Progenitor cell of endocrine pancreas (in vitro differentiated cells): ENCODE data around the gene EPS15. TPM values are rescaled to one million over a fixed set of nuclear protein-coding genes. Genes with fewer than 3 reads are reported as not detected.
"Not testable (repeated sequence)": the region's sequence is repeated elsewhere in the genome, so short reads cannot be mapped to it uniquely, and the experiment has no call there.

ENCODE experiments used
- DNase-seq: peaks from one replicate; pipeline ENCODE4 v3.0.0; 2021; ENCODE audit warnings: low spot score; ENCODE audit not compliant: unreplicated experiment
- H3K27ac Mint-ChIP-seq: 2 replicates; pipeline ENCODE4 v1.8.0; 2021; ENCODE audit warnings: mild to moderate bottlenecking, moderate library complexity, mixed read lengths
- H3K27me3 Mint-ChIP-seq: 2 replicates; pipeline ENCODE4 v1.8.0; 2021; ENCODE audit warnings: mixed read lengths
- H3K36me3 Mint-ChIP-seq: 2 replicates; pipeline ENCODE4 v1.8.0; 2022; ENCODE audit warnings: mixed read lengths; ENCODE audit not compliant: insufficient read depth
- H3K4me1 Mint-ChIP-seq: 2 replicates; pipeline ENCODE4 v1.8.0; 2021; ENCODE audit warnings: low read depth, mixed read lengths
- H3K4me3 Mint-ChIP-seq: 2 replicates; pipeline ENCODE4 v1.8.0; 2021; ENCODE audit warnings: low read depth, mild to moderate bottlenecking, moderate library complexity, mixed read lengths
- H3K9me3 Mint-ChIP-seq: 2 replicates; pipeline ENCODE4 v1.8.0; 2021; ENCODE audit warnings: low read depth, mixed read lengths
- total RNA-seq: library from RNA; stranded (reverse); gene quantifications from 2 replicates; pipeline ENCODE4 v1.2.1, GENCODE V29; 2021
- TF ChIP-seq, protein P1 (sequence below): fragments of 200-600 bp; sonication (generic); IDR thresholded peaks from one replicate; pipeline ENCODE4 v1.5.0; 2021; ENCODE audit warnings: antibody characterized with exemption, mild to moderate bottlenecking; ENCODE audit not compliant: unreplicated experiment

Gene EPS15
- total RNA-seq, 1 donor from 2014 or later, result 63.8 TPM

DNA sequence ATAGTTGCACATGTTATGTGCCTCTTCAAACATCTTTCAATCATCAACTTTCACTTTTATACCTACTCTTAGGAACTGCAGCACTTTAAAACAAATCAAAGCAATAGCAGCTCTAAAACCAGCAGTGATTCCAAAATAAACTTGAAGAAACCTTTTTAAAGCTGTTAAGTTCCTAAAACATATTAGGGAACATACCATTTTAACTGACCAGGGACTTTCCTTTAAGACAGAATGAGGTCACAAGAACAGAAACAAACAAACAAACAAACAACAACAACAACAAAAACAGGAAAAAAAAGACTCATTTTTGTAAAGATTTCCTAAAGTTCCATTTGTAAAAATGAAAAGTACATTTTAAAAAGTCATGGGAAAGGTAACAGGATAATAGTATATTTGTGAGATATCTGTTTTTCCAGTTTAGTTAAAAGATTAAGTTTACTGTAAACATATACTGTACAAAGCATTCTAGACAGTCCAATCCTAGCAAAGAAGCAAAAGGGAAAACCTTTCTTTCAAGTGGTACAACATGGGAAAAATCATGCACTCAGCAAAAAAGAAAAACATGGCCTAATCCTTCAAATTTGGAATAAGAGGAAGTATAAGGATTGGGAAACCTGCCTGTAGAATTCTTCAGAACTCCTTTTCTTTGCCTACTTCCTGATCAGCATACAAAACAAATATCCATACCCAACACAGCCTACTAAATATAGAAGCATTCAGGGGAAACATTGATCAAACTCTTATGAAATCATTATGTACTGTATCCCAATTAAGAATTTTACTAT lies 45.5 kb downstream of the EPS15 start:
- TF ChIP-seq, protein P1, sequence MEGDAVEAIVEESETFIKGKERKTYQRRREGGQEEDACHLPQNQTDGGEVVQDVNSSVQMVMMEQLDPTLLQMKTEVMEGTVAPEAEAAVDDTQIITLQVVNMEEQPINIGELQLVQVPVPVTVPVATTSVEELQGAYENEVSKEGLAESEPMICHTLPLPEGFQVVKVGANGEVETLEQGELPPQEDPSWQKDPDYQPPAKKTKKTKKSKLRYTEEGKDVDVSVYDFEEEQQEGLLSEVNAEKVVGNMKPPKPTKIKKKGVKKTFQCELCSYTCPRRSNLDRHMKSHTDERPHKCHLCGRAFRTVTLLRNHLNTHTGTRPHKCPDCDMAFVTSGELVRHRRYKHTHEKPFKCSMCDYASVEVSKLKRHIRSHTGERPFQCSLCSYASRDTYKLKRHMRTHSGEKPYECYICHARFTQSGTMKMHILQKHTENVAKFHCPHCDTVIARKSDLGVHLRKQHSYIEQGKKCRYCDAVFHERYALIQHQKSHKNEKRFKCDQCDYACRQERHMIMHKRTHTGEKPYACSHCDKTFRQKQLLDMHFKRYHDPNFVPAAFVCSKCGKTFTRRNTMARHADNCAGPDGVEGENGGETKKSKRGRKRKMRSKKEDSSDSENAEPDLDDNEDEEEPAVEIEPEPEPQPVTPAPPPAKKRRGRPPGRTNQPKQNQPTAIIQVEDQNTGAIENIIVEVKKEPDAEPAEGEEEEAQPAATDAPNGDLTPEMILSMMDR, result no peak
- Mint-ChIP-seq H3K27me3 (no peaks in the 10 kb centered on the region), H3K4me3 (no peak overlapping the region), H3K36me3 (peaks cover 30% of the 10 kb centered on the region), H3K4me1 (peaks cover 9% of the 10 kb centered on the region), H3K27ac (no peak overlapping the region), H3K9me3 (peaks cover 17% of the 10 kb centered on the region)
- no peak for DNase-seq

DNA sequence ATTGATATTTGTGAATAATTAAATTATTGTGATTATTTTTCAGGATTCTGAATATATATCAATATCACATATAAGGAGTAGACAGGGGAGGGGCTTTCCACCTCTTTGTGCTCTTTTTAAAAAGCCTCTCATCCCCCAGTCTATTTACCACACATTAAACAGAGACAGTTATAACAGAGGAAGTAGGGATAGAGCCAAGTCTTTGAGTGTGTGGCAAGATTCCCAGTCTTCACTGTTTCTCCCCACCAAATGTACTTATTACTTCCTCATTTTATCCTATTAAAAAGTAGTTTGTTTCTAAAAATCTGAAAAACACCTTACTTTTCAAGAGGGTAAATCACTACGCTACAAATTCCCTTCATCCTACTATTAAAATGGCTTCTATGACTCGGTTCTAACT lies 46.7 kb downstream of the EPS15 start:
- H3K27me3 Mint-ChIP-seq, result no peaks in the 10 kb centered on the region
- H3K36me3 Mint-ChIP-seq, result peaks cover 29% of the 10 kb centered on the region
- no peak for DNase-seq
- H3K4me3 Mint-ChIP-seq, result no peak overlapping the region
- H3K27ac Mint-ChIP-seq, result no peak overlapping the region
- peaks cover 16% of the 10 kb centered on the region for H3K9me3 Mint-ChIP-seq
- peaks cover 9% of the 10 kb centered on the region for H3K4me1 Mint-ChIP-seq
- TF ChIP-seq, protein P1, result no peak

DNA sequence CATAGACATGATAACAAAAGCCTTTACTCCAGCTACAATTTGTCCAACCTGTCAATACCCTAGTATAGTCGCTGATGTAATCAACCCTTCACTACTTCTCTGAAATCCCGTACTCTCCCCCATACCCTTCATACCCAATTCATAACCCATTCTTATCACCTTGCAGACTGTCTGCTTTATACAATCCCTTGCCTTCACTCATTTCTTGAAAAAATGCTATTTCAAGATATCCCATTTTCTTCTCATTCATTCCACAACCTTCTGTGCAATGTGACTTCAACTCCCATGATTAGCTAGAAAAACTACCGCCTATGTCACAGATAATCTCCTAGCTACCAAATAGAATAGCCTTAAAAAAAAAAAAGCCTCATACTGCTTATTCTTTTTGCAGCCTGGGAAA lies 49.5 kb downstream of the EPS15 start:
- no peaks in the 10 kb centered on the region for H3K27me3 Mint-ChIP-seq
- no peak overlapping the region for H3K4me3 Mint-ChIP-seq
- no peak for DNase-seq
- H3K27ac Mint-ChIP-seq, result no peak overlapping the region
- no peaks in the 10 kb centered on the region for H3K9me3 Mint-ChIP-seq
- peaks cover 24% of the 10 kb centered on the region for H3K36me3 Mint-ChIP-seq
- TF ChIP-seq, protein P1, result no peak
- H3K4me1 Mint-ChIP-seq, result peaks cover 9% of the 10 kb centered on the region

DNA sequence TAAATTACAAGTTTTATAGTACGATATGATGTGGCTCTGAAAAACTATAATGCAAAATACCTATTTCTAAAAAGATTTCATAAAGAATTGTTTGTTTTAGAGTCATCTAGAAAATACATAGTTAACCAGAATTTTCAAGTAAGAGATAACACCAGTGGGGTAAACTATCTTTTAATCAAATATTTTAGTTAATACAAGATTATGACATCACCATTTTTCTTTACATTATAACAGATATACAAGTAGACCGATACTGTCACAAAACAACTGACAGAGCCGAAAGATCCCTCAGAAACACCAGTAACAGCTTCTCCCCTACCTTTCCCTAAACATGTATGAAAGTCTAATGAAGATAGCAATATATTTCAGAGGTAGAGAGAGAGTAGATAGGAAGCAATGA lies 54.2 kb downstream of the EPS15 start:
- no peaks in the 10 kb centered on the region for H3K9me3 Mint-ChIP-seq
- H3K27me3 Mint-ChIP-seq, result no peaks in the 10 kb centered on the region
- TF ChIP-seq, protein P1, result no peak
- no peak overlapping the region for H3K27ac Mint-ChIP-seq
- H3K36me3 Mint-ChIP-seq, result peaks cover 28% of the 10 kb centered on the region
- peaks cover 6% of the 10 kb centered on the region for H3K4me1 Mint-ChIP-seq
- no peak for DNase-seq
- H3K4me3 Mint-ChIP-seq, result no peak overlapping the region

DNA sequence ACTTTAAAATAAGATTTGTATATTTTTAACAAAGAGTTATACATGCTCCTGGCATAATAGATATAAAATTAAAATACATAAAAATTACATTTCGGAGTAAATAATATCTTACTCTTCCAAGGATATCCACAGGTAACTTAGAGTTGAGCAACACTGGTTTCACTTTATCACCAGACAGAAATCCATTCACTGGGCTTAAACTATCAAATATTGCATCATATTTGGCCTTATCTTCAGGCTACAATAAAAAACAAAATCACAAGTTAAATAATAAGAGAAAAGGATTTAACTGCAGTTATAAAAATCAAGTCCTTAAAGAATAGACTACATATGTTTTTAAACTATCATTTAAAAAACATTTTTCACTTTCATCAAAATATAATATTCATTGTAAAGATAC lies 55.5 kb downstream of the EPS15 start:
- TF ChIP-seq, protein P1, result no peak
- Mint-ChIP-seq H3K4me1 (no peaks in the 10 kb centered on the region), H3K9me3 (no peaks in the 10 kb centered on the region), H3K36me3 (peaks cover 27% of the 10 kb centered on the region), H3K27me3 (no peaks in the 10 kb centered on the region), H3K4me3 (no peak overlapping the region), H3K27ac (no peak overlapping the region)
- no peak for DNase-seq

DNA sequence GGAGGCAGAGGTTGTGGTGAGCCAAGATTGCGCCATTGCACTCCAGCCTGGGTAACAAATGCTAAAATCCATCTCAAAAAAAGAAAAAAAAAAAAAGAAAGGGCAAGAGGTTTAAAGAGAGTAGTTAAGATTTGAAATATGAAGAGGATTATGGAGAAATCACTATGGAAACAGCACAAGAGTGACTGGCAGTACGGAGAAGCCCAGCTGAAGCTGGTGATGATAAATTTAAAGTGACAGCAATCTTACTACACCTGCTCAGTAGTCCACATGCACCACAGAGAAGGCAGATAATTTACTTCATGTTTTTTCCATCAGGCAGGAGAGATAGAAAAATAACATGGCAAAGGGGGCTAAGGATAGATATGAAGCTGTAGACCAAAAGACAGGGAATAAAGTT lies 56.8 kb downstream of the EPS15 start:
- DNase-seq, H3K27ac Mint-ChIP-seq, H3K4me3 Mint-ChIP-seq, H3K27me3 Mint-ChIP-seq, H3K4me1 Mint-ChIP-seq, H3K9me3 Mint-ChIP-seq: not testable (repeated sequence)
- H3K36me3 Mint-ChIP-seq, result peaks cover 27% of the 10 kb centered on the region
